OCI-LY3 (cell line): ENCODE measurements around the gene PTPRN2.

Experiments
- H2AFZ ChIP-seq: fragments of 200-600, 300-600 bp; shearing (Covaris generic); 2 replicates; pipeline ENCODE4 v1.6.0; 2014; ENCODE audit warnings: antibody characterized with exemption, low read depth, low read length
- H3K27ac ChIP-seq: fragments of 200-600, 300-600 bp; sonication (generic); 2 replicates; pipeline ENCODE4 v1.5.1; 2014; ENCODE audit warnings: mild to moderate bottlenecking, low read length, moderate library complexity, mixed read lengths
- H3K27me3 ChIP-seq: fragments of 200-600, 300-600 bp; sonication (generic); 2 replicates; pipeline ENCODE4 v1.6.1; 2014; ENCODE audit warnings: low read depth, low read length, mixed read lengths
- H3K36me3 ChIP-seq: fragments of 200-600, 300-600 bp; sonication (generic); replicated peaks from 2 replicates; pipeline ENCODE3; 2014; ENCODE audit warnings: low read depth, low read length, mixed read lengths
- H3K4me1 ChIP-seq: fragments of 300-600, 200-600 bp; sonication (generic); 2 replicates; pipeline ENCODE4 v1.6.1; 2014; ENCODE audit warnings: low read length, mixed read lengths
- H3K4me2 ChIP-seq: fragments of 200-600, 300-600 bp; sonication (generic); 2 replicates; pipeline ENCODE4 v1.6.1; 2014; ENCODE audit warnings: low read length, mixed read lengths
- H3K4me3 ChIP-seq: fragments of 300-600, 200-600 bp; sonication (generic); 2 replicates; pipeline ENCODE4 v1.5.1; 2014; ENCODE audit warnings: antibody characterized with exemption, mild to moderate bottlenecking, low read length, moderate library complexity
- H3K79me2 ChIP-seq: fragments of 300-600, 200-600 bp; shearing (Covaris generic); 2 replicates; pipeline ENCODE4 v1.6.1; 2014; ENCODE audit warnings: mild to moderate bottlenecking, low read length, mixed read lengths
- H3K9ac ChIP-seq: fragments of 300-600, 200-600 bp; shearing (Covaris generic); 2 replicates; pipeline ENCODE4 v1.6.0; 2014; ENCODE audit warnings: mild to moderate bottlenecking, low read length, moderate library complexity
- H3K9me3 ChIP-seq: fragments of 200-600, 300-600 bp; shearing (Covaris generic); 2 replicates; pipeline ENCODE4 v1.6.1; 2014; ENCODE audit warnings: low read length, mixed read lengths; ENCODE audit not compliant: insufficient read depth
- H4K20me1 ChIP-seq: fragments of 200-600, 300-600 bp; sonication (generic); 2 replicates; pipeline ENCODE4 v1.6.1; 2016; ENCODE audit warnings: low read length, mixed read lengths; ENCODE audit not compliant: insufficient read depth
- EZH2phosphoT487 ChIP-seq: fragments of 200-600 bp; shearing (Covaris generic); IDR thresholded peaks from 2 replicates; pipeline ENCODE4 v1.6.1; 2018; ENCODE audit warnings: antibody characterized with exemption, mixed run types, low read depth
- TF ChIP-seq, protein P1 (sequence below): fragments of 200-600, 300-600 bp; sonication (generic); IDR thresholded peaks from 2 replicates; pipeline ENCODE4 v1.5.1; 2014; ENCODE audit warnings: antibody characterized with exemption, low read length, low read depth

The PTPRN2 gene

DNA sequence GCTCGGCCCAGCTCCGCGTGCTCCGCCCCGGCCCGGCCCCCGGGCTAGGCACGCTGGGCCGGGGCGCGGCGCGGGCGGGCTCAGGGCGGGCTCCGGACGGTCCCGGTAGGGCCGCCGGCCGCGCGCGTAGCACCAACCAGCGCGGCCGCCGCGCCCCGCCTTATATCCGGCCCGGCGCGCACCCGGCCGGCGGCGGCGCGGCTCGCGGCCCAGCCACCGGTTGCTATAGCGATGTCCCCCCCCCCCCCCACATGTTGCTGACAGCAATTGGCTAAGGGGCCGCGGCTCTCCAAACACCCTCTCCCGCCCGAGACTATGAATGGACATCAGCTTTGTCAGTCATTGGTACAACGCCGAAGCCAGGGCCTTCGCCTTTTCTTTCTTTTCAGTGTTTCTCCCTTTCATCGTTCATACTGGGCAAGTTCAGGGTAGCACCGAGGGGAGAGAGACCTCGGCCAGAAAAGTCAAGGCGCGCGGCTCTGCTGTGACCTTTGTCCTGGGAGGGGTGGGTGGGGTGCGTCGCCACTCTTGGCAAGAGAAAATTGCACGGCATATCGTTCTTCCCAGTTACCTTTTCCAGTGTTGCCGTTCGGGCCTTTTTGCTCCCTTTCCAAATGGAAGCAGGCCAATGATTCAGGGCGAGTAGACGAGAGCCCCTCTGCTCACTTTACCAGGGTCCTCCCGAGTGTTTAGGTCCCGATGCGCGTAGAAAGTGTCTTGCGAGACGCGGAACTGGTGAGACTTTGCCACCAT is 896.6 kb downstream of the PTPRN2 start:
- H3K9me3 ChIP-seq: no peaks in the 10 kb centered on the region
- TF ChIP-seq EZH2phosphoT487: no peak
- TF ChIP-seq, protein P1, sequence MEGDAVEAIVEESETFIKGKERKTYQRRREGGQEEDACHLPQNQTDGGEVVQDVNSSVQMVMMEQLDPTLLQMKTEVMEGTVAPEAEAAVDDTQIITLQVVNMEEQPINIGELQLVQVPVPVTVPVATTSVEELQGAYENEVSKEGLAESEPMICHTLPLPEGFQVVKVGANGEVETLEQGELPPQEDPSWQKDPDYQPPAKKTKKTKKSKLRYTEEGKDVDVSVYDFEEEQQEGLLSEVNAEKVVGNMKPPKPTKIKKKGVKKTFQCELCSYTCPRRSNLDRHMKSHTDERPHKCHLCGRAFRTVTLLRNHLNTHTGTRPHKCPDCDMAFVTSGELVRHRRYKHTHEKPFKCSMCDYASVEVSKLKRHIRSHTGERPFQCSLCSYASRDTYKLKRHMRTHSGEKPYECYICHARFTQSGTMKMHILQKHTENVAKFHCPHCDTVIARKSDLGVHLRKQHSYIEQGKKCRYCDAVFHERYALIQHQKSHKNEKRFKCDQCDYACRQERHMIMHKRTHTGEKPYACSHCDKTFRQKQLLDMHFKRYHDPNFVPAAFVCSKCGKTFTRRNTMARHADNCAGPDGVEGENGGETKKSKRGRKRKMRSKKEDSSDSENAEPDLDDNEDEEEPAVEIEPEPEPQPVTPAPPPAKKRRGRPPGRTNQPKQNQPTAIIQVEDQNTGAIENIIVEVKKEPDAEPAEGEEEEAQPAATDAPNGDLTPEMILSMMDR: no peak
- no peaks in the 10 kb centered on the region for H3K4me1 ChIP-seq
- no peak overlapping the region for H3K4me2 ChIP-seq
- no peak overlapping the region for H2AFZ ChIP-seq
- no peaks in the 10 kb centered on the region for H4K20me1 ChIP-seq
- no peak overlapping the region for H3K9ac ChIP-seq
- no peak overlapping the region for H3K27ac ChIP-seq
- H3K4me3 ChIP-seq: no peak overlapping the region
- no peaks in the 10 kb centered on the region for H3K27me3 ChIP-seq
- H3K79me2 ChIP-seq: no peaks in the 10 kb centered on the region
- H3K36me3 ChIP-seq: no peaks in the 10 kb centered on the region

DNA sequence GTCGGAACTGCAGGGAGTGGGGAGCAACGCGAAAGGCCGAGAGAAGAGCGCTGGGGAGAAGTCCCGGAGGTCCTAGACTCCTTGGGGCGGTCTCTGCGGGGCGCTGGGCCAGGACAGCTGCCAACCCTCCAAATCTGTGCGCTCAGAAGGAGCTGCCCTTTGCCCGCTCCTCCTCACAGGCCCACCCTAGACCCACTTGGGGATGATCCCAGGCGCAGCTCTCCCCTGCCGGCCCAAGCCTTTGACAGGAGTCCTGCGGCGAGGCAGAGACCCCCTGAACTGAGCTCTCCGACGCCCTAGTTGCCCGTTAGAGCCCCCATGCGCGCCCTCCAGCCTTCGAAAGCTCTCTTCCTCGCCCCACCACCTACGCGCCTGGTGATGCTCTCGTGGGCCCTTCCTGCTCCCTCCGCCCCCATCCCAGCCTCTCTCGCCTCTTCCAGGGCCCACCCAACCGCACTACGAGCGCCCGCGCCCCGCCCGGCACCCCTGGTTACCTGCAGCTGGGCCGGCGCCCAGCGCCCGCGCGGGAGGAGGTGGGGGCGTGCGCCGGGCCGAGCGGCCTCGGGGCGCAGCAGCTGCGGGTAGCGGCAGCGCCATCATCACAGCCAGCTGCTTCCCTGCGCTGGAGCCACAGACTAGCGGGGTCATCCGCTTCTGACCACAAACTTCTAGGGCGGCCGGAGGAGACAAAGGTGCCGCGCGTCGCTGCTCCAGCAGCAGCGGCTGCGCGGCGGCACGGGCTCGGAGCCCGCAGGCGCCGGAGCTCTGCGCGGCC is 897.4 kb downstream of the PTPRN2 start:
- Histone ChIP-seq H3K4me1 (no peaks in the 10 kb centered on the region), H4K20me1 (no peaks in the 10 kb centered on the region), H2AFZ (no peak overlapping the region), H3K27me3 (no peaks in the 10 kb centered on the region), H3K79me2 (no peaks in the 10 kb centered on the region), H3K4me3 (no peak overlapping the region), H3K27ac (no peak overlapping the region), H3K36me3 (no peaks in the 10 kb centered on the region), H3K9me3 (no peaks in the 10 kb centered on the region), H3K9ac (no peak overlapping the region), H3K4me2 (no peak overlapping the region)
- TF ChIP-seq EZH2phosphoT487: no peak
- TF ChIP-seq, protein P1: no peak

DNA sequence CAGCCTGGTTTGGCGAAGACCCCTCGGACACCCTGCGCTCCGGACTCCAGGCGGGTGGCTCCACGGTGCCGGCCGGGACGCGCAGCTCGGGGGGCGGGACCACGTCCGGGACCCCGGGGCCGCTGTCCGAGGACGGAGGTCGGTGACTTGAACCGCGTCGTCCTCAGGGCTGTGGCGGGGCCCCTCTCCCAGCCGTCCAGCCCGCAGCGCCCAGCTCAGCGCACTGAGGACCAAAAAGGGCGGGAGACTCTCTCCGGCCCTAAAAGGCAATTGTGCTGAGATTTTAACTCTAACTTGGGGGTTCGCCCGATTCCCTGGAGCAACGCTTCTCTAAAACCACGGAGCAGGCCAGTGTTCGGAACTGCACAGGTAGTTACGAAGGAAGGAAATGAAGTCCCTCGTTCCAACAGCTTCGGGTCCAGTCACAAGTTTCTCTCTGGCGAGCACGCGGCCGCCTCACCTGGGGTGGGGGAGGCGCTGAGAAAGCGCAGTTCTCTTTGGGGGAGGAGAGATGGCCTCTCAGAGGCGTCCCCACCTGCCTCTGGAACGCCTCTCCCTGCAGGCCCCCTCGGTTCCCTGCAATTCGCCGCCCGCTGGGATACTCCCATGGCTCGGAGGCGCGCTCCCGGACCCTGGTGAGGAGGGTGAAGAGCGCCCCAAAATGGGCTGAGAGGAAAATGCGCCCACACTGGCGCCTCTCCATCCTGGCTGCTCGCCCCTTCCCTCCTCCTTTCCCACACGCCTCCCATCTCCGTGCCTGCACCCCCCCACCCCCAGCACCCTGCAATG is 898.2 kb downstream of the PTPRN2 start:
- H3K9ac ChIP-seq: no peak overlapping the region
- no peaks in the 10 kb centered on the region for H3K4me1 ChIP-seq
- no peak overlapping the region for H2AFZ ChIP-seq
- no peaks in the 10 kb centered on the region for H3K27me3 ChIP-seq
- no peak for TF ChIP-seq EZH2phosphoT487
- TF ChIP-seq, protein P1: no peak
- H3K9me3 ChIP-seq: no peaks in the 10 kb centered on the region
- no peaks in the 10 kb centered on the region for H4K20me1 ChIP-seq
- no peaks in the 10 kb centered on the region for H3K36me3 ChIP-seq
- no peaks in the 10 kb centered on the region for H3K79me2 ChIP-seq
- H3K27ac ChIP-seq: no peak overlapping the region
- no peak overlapping the region for H3K4me2 ChIP-seq
- no peak overlapping the region for H3K4me3 ChIP-seq
